GM18909 (cell line): ENCODE results near the gene RMRP.

ENCODE experiments used
- ATAC-seq: cut with Tn5 transposase; IDR thresholded peaks from one replicate; pipeline ENCODE4 v1.9.1; 2021; ENCODE audit warnings: mild to moderate bottlenecking; ENCODE audit not compliant: unreplicated experiment, poor library complexity

RMRP gene

GRCh38 chr9:35657546-35658136 is at the start of gene RMRP:
RMRP (minus strand) TSS chr9:35658019.
- peak; percentile 88 for ATAC-seq

- no peak for ATAC-seq
Measured at GRCh38 chr9:35706951-35707350, 49.1 kb upstream of the RMRP start.

- ATAC-seq = no peak
Measured at GRCh38 chr9:35705836-35706430, 48.1 kb upstream of the RMRP start.

- no peak for ATAC-seq
Measured at GRCh38 chr9:35705372-35705771, 47.6 kb upstream of the RMRP start.

- ATAC-seq = no peak
Measured at GRCh38 chr9:35703906-35704672, 46.3 kb upstream of the RMRP start.

GRCh38 chr9:35702696-35703095 is 44.9 kb upstream of the RMRP start:
- ATAC-seq = no peak

DNA sequence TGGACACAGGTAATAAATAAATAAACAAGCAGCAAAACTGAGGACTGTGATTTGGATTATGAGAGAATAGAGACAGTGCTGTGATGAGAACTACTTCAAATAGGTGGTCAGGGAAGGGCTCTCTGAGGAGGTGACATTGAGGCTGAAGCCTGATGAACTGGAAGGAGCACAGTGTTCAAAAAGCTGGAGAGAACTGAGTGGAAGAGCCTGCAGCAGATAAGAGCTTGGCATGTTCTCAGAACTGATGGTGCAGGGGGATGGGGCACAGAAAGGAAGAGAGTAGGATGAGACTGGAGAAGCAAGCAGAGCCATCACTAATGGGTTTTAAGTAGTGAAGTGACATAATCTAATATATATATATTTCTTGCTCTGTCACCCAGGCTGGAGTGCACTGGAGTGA is 43.1 kb upstream of the RMRP start:
- ATAC-seq = no peak

DNA sequence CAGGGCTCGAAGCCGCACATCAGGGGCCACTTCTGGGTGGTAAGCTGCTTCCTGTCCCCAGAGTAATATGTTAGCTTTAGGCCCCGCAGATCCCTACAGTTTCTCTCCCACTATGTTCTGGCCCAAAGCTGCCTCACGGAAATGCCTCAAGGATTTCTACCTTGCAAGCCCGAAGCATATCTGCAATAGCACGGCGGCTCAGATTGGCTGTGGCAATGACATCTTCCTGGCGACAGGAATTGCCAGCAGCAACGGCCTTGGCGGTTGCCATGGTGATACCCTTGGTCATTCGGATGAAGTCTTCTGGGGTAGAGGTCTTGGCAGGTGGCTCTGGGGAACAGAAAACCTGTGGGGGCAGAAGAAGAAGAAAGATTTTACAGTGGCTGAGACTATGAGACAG is 42.2 kb upstream of the RMRP start:
- no peak for ATAC-seq

GRCh38 chr9:35698231-35698630 is 40.4 kb upstream of the RMRP start:
- no peak for ATAC-seq

DNA sequence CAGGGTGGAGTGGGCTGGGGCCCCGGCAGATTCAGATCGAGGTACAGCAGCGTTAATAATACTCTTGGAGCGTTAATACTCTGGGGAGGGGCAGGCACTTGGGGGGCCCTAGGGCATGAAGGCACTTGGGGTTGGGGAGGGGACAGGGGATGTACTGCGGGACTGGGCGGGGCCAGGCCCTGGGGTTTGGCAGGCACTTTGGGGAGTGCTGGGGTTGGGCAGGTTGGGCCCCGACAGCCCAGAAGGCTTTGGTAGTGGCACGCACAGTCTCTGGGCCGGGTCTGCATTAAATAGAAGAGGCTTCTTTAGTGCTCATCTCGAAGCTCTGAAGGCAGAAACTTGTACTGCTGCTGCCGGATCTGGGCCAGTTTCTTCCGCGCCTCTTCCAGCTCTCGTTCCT is 39.7 kb upstream of the RMRP start:
- ATAC-seq = no peak

- peak; percentile 76 for ATAC-seq
Measured at GRCh38 chr9:35696520-35697215, 38.8 kb upstream of the RMRP start.

DNA sequence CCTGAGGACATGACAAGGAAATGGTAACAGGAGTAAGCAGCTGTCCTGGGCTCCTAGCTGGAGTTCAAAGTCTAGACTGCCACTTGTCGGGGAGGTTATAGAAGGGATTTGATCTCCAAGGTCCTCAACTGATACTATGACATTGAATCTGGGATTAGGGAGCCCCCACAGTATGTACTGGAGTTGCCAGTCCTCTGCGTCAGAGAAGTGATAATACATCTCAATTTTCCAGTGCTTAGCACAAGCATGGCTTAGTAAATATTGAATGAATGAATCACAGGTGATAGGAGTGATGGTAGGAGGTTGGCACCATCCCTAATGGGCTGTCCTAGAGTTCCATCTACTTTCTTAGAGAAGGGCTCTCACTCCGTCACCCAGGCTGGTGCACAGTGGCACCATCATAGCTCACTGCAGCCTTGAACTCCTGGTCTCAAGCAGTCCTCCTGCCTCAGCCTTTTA is 38.2 kb upstream of the RMRP start:
- no peak for ATAC-seq

DNA sequence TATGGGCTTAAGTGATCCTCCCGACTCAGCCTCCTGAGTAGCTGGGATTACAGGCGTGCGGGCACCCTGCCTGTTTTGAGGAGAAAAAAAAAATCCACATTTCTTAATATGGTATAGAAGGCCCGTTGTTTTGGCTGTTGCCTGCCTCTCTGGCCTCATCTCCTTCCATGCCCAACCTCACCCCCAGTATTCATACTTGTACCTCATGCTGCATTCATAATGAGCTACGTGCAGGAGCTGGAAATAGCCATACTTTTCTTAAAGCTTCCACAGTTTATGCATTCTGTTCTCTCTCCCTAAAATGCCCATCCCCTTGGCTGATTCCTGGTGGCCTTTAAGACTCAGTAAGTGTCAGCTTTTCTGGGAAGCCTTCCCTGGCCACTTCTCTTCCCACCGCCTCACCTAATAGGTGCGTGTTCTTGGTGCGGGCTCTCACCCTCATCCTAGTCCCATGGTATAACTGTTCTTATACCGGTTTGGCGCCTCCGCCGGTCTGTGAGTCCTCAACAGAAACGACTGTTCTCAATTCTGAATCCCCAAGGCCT is 34.0 kb upstream of the RMRP start:
- ATAC-seq = no peak

- ATAC-seq = no peak
Measured at GRCh38 chr9:35691334-35691650, 33.5 kb upstream of the RMRP start.

DNA sequence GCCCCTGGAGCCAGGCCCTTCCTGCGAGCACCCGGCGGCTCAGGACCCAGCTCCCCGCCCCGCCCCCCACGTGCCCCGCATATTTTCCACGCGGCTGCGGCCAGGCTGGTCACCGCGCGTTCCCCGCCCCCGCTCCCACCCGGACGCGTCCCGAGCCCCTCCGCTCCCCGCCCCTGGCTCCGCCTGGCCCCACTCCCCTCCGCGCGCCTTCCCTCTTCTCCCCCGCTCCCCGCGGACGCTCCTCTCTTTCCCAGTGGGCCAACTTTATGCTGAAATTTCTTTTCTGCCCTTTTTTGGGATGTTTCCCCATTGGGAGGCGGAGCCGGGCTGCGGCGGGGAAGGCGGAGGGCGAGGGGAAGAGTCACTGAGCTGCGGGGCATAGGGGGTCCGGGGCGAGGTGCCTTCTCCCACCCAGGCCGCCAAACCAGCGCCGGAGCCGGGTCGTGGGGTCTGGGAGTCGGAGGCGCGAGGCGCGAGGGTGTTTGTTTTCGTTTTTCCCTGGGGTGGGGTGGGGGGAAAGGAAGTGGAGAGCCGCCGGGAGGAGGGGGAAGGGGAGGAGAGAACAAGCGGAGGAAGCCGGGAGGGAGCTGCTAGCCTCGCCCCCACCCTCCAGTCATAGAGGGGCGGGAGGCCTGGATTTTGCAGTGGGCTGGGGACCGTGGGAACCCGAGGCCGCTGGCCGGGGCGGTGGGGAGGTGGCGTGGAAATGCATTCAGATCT is 33.0 kb upstream of the RMRP start:
- ATAC-seq = no peak

DNA sequence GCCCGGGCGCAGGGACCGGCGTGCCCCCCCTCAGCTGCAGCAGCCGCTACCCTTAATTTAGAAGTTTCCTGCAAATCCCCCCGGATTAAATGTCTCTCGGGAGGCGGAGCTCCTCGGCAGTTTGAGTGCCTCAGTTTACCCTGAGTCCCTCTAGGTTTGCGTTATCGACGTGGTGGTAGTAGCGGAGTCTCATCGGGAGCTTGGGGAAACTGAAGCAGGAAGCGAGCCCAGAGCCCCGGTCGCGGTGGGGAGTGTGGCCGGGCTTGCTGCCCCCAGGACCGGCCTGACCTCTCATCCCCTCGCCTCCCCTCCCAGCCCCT is 32.4 kb upstream of the RMRP start:
- ATAC-seq = no peak

GRCh38 chr9:35689542-35690293 is 31.9 kb upstream of the RMRP start, which contains the start of gene TPM2:
TPM2 (minus strand) TSS chr9:35689925; CDS start chr9:35689817, 108 bp downstream.
- ATAC-seq = no peak

DNA sequence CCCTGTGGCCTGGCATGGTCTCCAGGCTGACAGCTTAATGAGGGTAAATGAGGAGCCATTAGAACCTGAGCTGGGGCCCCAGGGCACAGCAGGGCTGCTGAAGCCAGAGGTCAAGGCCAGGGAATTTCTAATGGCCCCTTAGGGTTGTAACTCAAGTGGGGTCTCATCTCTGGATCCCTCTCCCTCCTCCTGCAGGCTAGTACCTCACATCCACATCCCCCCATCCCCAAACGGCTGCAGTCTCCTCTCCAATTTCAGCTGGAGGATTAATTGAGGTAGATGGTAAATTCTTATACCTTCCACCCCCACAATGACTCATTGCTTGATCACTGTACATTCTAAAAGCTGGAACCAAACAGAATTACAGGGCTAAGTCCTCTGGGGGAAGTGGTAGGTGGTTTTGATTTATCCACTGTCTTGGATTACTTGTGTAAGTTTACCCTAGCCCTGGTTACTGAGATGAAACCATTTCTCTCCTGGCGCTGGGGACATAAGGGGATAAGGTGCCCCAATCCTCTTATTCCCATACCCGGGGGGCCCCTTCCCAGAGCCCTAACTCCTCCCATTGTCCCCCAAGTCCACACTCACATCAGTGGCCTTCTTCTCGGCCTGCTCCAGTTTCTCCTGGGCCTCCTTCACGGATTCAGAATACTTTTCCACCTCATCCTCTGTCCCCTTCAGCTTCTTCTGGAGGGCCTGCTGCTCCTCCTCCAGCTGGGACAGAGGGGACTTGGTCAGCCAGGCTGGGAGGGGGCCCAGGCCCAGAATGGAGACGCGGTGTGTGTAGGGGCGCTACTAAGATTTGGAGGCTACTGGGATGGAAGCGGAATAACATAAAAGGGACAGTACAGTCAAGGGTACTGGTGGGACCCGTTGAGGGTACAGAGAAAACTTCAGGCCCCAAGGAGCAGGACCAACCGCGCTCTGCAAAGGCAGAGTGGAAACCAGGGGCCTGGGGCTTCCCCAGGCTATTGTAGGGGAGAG is 31.0 kb upstream of the RMRP start:
- no peak for ATAC-seq
